HG02678 (cell line): Measurements from ENCODE around the gene STAB1.

Experiments used
- ATAC-seq: cut with Tn5 transposase; IDR thresholded peaks from one replicate; pipeline ENCODE4 v1.9.1; 2021; ENCODE audit warnings: mild to moderate bottlenecking, moderate library complexity; ENCODE audit not compliant: unreplicated experiment

Gene STAB1

GRCh38 chr3:52483577-52484381 is 11.4 kb upstream of the STAB1 start:
- no peak for ATAC-seq

DNA sequence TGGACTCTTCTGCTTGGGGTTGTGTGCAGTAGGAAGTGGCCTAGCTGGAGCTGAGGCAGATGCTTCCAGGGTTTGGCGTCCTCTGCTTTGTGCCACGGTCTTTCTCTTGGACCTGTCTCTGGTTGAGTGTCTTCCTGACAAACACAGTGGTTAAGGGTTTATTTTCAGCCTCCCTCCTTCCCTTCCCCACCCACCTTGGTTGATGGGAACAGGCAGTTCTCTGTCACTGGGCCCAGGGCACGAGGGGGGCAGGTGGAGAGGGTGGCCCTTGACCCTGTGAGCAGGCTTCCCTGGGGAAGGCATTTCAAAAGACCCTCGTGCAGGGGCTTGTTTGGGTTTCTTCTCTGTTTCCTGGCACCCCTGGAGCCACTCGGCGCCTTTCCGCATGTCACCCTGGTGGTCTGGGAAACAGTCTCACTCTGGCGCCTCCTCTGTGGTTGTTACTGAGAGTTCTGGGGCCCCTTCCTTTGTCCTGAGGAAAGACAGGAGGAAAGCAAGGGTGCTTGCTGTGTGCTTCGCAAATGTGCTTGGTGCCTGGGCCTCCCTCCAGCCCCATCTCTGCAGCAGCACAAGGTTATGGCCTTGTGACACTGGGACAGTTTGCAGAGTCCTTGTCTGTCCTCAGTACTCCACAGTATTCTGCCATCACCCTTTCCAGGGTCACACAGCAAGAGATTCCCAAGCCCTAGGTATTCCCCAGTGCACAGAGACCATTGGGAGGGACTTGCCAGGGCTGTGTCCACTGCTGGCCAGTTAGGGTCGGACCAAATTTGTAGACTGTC is 10.3 kb upstream of the STAB1 start:
- no peak for ATAC-seq

- ATAC-seq, result no peak
Observed at GRCh38 chr3:52487050-52487787, 7.9 kb upstream of the STAB1 start.

- no peak for ATAC-seq
Observed at GRCh38 chr3:52487788-52488691, 7.1 kb upstream of the STAB1 start.

GRCh38 chr3:52488746-52489145 is 6.4 kb upstream of the STAB1 start:
- ATAC-seq, result no peak

DNA sequence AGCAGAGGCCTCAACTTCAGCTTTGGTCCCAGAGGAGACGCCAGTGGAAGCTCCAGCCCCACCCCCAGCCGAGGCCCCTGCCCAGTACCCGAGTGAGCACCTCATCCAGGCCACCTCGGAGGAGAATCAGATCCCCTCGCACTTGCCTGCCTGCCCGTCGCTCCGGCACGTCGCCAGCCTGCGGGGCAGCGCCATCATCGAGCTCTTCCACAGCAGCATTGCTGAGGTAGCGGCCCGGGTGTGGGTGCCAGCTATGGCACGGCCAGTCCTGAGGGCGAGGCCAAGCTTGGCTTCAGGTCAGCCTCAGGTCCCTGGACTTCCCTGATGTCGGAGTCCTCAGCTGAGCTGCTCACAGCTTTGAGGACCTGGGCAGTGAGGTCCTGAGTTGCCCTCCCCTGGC is 5.7 kb upstream of the STAB1 start:
- ATAC-seq, result no peak

DNA sequence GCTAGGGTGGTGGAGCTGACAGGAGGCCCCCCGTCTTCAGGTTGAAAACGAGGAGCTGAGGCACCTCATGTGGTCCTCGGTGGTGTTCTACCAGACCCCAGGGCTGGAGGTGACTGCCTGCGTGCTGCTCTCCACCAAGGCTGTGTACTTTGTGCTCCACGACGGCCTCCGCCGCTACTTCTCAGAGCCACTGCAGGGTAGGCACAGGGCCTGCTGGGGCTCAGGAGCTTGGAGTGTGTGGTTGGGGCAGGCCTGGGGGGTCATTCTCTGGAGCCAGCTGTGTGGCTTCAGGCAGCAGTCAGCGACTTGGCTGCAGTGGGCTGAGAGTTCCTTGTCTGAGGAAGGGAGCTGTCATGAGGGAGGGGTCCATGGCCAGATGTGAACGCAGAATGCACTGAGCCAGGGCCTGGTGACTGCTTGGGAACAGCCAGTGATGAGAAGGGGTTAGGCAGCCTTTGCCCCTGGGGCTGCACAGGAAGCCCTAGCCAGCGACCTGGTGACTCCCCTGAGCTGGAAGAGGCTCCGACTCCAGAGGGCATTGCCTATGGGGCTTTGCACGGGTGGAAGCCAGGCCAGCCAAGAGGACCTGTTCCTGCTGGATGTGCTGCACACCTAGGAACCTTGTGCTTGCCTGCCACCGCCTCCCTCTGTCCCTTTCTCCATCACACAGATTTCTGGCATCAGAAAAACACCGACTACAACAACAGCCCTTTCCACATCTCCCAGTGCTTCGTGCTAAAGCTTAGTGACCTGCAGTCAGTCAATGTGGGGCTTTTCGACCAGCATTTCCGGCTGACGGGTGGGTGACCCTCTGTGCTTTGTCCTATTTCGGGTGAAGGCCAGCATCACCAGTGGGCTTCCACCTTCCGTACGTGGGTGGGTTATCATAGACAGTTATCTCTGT is 4.9 kb upstream of the STAB1 start:
- ATAC-seq, result no peak

DNA sequence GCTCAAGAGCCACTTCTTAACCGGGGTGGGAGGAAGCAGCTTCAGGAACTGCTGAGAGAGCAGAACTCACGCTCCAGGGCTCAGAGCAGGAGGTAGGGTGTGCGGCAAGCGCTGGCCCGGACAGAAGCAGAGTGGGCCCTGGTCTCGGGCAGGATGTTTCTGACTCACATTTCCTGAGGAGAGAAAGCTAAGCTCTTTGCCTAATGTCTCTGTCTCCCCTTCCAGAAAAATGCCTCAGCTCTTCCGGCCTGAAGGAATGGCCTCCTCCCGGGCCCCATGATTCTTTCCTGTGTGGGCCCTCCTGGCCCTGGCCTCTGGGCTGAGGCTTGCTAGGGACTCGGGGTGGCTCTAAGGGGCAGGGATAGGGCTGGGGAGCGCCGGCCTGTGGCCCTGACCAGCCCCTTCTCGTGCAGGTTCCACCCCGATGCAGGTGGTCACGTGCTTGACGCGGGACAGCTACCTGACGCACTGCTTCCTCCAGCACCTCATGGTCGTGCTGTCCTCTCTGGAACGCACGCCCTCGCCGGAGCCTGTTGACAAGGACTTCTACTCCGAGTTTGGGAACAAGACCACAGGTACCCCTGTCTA is 4.1 kb upstream of the STAB1 start:
- no peak for ATAC-seq

DNA sequence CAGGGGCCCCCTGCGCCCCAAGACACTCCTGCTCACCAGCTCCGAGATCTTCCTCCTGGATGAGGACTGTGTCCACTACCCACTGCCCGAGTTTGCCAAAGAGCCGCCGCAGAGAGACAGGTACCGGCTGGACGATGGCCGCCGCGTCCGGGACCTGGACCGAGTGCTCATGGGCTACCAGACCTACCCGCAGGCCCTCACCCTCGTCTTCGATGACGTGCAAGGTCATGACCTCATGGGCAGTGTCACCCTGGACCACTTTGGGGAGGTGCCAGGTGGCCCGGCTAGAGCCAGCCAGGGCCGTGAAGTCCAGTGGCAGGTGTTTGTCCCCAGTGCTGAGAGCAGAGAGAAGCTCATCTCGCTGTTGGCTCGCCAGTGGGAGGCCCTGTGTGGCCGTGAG is 3.1 kb upstream of the STAB1 start:
- no peak for ATAC-seq

DNA sequence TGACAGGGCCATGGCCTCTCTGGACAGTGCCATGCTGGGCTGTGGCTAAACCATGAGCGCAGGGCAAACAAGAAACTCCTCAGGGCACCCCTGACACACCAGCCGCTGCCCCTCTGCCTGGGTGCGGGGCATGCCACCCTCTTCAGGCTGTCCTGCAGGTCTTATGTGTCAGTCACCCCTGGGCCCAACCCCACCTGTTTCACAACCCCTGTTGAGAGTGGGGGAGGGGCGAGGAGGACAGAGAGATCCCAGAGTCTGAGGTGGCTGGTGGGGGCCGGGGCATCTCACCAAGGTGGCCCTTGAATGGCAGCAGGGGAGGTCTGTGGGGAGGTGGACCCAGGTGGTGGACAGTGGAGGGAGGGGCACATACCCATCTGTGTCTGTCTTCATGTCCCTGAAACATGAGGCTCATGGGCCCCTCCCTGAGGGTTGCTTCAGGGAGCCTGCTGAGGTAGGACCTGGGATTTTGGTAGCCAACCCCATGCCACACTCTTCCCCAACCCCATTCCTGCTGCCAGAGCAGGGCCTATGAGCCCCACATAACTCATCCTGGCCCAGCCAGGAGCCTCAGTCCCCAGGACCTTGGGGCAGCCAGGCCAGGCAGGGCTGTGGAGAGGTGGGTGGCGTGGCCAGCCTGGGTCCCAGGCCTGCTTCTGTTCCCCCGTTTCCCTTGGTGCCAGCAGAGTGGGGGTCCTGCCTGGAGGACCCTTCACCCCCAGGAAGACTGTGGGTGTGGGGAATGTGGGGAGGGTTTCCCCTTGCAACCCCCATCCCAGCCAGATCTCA is 1.7 kb upstream of the STAB1 start:
- ATAC-seq, result no peak

DNA sequence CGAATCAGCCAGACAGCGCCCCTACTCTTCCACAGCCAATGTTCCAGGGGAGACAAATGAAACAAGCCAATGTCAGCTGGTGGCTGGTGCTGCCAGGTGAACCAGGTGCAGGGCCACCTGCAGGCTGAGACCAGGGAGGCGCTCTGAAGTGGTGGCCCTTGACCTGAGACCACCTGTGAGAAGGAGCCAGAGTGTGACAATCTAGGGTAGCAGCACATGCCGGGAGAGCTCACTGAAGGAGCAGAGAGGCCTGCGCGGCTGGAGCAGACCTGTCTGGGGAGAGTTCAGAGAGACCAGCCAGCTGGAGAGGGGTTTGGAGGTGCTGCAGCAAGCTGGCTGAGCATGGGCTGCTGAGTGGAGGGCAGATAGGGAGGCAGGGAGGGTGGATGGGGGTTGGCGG is 693 bp upstream of the STAB1 start:
- no peak for ATAC-seq

DNA sequence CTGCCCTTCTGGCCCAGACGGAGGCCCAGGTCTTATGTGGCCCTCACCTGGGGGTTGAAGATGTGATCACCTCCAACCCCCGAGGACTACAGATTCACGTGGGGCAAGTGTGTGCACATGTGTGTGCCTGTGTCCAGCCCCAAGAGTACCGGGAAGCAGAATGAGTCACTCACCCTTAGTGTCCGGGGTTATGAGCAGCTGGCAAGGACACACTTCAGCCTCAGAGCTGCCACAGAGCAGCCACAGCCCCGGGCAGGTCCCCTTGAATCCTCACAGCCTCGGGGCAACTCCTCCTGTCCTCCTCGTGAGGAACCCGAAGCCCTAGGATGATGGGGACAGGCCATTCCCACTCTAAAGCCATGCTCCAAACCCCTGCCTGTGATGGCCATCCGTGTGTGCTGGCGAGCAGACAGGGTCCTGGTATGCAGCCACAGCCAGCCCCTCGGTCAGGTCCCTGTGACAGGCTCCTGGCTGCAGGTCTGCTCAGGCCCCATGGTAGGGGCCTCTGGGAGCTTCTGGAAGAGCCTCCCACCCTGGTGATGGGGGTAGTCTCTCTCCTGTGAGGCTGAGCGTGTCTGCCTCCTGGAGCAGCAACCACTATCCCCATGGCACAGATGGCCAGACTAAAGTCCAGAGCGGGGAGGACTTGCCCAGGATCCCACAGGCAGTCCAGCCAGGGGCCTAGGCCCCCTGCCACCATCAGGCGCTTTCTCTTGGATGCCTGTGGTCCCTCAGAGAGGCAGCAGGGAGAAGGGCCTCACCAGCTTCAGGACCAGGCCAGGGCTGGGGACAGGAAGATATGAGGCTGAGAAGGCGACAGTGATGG is 852 bp downstream of the STAB1 start:
- no peak for ATAC-seq

GRCh38 chr3:52498137-52499054 is 3.3 kb downstream of the STAB1 start:
- ATAC-seq, result no peak

GRCh38 chr3:52501046-52501445 is 5.9 kb downstream of the STAB1 start:
- no peak for ATAC-seq

DNA sequence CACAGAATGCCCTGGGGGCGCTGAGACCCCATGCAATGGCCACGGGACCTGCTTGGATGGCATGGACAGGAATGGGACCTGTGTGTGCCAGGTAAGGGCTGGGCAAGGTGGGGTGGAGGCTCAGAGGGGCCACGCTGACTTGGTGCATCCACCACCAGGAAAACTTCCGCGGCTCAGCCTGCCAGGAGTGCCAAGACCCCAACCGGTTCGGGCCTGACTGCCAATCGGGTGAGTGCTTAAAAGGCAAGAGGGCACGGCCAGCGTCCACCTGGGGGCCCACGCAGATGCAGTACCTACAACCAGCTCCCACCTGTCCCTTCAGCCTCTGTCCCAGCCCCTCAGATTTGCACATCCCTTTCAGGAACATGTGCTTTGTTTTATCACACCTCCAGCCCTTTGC is 6.9 kb downstream of the STAB1 start:
- ATAC-seq, result no peak

- ATAC-seq, result no peak
Observed at GRCh38 chr3:52502808-52503350, 7.7 kb downstream of the STAB1 start.
